ENCODE data around the gene ATP9B.
"Not testable (repeated sequence)": the region's sequence is repeated elsewhere in the genome, so short reads cannot be mapped to it uniquely, and the experiment has no call there.

ATP9B gene

DNA sequence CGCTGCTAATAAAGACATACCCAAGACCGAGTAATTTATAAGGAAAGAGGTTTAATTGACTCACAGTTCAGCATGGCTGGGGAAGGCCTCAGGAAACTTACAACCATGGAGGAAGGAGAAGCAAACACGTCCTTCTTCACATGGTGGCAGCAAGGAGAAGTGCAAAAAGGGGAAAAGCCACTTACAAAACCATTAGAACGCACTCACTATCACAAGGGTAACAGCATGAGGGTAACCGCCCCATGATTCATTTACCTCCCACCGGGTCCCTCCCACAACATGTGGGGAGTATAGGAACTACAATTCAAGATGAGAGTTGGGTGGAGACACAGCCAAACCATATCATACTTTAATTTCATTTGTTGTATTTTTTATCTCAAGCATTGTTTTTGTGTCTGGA is 67.5 kb downstream of the ATP9B start:
- H3K9ac ChIP-seq (ENCODE audit: low read length), result no peak overlapping the region
- H3K27me3 ChIP-seq (replicated peaks; ENCODE audit: control insufficient read depth, insufficient read depth, low read length), result no peaks in the 10 kb centered on the region
- DNase-seq (ENCODE audit: low read depth), result no peak
- peaks cover 19% of the 10 kb centered on the region for H3K36me3 ChIP-seq (ENCODE audit: control insufficient read depth, insufficient read depth, low read length, severe bottlenecking)
- H3K9me3 ChIP-seq (ENCODE audit: control insufficient read depth, low read length), result no peaks in the 10 kb centered on the region
- no peaks in the 10 kb centered on the region for H3K4me1 ChIP-seq (ENCODE audit: control insufficient read depth, insufficient read depth, low read length)
- no peak overlapping the region for H3K4me3 ChIP-seq (ENCODE audit: low read length)

DNA sequence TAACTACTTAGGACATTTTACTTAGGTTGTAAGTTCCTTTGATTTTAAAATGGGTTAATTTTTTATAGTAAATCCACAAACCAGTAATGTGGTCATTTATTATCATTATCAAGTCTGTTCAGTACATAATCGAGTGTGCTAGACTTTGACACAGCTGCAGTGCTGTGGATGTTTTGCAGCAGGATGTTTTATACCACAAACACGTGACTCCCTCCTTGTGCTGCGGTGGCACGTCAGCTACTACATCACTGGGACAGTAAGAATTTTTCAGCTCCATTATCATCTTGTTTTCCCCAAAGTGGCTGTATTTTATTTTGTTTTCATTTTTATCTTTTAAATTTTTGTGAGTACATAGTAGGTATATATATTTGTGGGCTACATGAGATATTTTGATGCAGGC is 70.0 kb downstream of the ATP9B start:
- Histone ChIP-seq H3K9ac (ENCODE audit: low read length) (no peak overlapping the region), H3K4me3 (ENCODE audit: low read length) (no peak overlapping the region), H3K36me3 (ENCODE audit: control insufficient read depth, insufficient read depth, low read length, severe bottlenecking) (peaks cover 14% of the 10 kb centered on the region), H3K9me3 (ENCODE audit: control insufficient read depth, low read length) (no peaks in the 10 kb centered on the region), H3K4me1 (ENCODE audit: control insufficient read depth, insufficient read depth, low read length) (no peaks in the 10 kb centered on the region), H3K27me3 (replicated peaks; ENCODE audit: control insufficient read depth, insufficient read depth, low read length) (no peaks in the 10 kb centered on the region)
- DNase-seq (ENCODE audit: low read depth), result no peak

DNA sequence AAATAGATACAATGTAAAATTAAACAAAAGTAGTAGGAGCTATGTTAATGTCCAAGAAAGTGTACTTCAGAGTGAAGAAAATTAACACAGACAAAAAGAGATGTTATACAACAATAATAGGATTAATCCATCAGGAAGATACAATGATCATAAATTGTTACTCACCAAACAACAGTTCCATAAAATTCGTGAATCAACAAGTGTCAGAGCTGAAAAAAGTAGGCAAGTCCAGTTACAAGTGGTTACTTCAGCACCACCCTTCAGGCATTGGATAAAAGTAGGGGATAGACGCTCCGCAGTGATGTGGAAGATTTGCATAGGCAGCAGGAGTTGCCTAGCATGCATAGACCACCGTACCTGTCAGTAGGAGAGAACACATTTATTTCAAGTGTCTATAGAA is 77.8 kb downstream of the ATP9B start:
- H3K9ac ChIP-seq (ENCODE audit: low read length), result no peak overlapping the region
- peaks cover 13% of the 10 kb centered on the region for H3K36me3 ChIP-seq (ENCODE audit: control insufficient read depth, insufficient read depth, low read length, severe bottlenecking)
- no peaks in the 10 kb centered on the region for H3K27me3 ChIP-seq (replicated peaks; ENCODE audit: control insufficient read depth, insufficient read depth, low read length)
- H3K4me3 ChIP-seq (ENCODE audit: low read length), result no peak overlapping the region
- H3K9me3 ChIP-seq (ENCODE audit: control insufficient read depth, low read length), result no peaks in the 10 kb centered on the region
- no peak for DNase-seq (ENCODE audit: low read depth)
- no peaks in the 10 kb centered on the region for H3K4me1 ChIP-seq (ENCODE audit: control insufficient read depth, insufficient read depth, low read length)

DNA sequence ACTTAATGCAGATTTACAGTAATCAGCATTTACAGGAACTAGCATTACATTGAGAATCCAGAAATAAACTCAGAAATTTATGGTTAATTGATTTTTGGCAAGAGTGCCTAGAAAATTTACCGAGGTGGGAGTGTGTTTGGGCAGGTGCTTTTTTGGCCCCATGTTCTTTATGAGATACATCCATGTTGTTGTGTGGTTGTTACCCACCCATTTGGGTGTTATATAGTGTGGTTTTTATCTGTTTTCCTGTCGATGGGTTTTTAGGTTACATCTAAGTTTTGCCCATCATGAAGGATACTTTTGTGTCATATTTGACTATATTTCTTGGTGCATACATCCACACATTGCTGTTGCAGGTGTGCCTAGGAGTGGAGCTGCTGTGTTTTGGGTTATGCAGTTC is 82.0 kb downstream of the ATP9B start:
- H3K4me1 ChIP-seq (ENCODE audit: control insufficient read depth, insufficient read depth, low read length), result peaks cover 2% of the 10 kb centered on the region
- DNase-seq (ENCODE audit: low read depth), result no peak

DNA sequence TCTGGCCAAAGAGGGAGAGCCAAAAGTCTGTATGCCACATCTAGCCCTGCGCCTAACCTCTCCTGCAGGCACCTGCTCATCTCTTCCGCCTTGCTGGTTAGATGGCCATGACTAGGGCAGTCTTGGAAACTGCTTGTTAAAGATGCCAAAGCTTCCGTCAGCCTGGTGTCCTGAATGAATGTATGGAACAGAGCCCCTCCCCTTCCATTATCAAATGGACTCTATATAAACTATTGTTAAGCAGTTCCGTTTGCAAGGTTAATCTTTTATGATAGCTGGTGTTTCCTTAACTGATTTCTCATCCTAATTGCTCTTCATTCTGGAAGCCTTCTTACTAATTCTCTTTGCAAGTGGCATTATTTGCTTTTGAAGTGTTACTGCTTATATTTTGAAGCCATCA is 87.1 kb downstream of the ATP9B start:
- Histone ChIP-seq H3K4me3 (ENCODE audit: low read length) (no peak overlapping the region), H3K4me1 (ENCODE audit: control insufficient read depth, insufficient read depth, low read length) (peaks cover 11% of the 10 kb centered on the region), H3K36me3 (ENCODE audit: control insufficient read depth, insufficient read depth, low read length, severe bottlenecking) (peaks cover 10% of the 10 kb centered on the region), H3K27me3 (replicated peaks; ENCODE audit: control insufficient read depth, insufficient read depth, low read length) (no peaks in the 10 kb centered on the region), H3K9me3 (ENCODE audit: control insufficient read depth, low read length) (no peaks in the 10 kb centered on the region), H3K9ac (ENCODE audit: low read length) (no peak overlapping the region)
- no peak for DNase-seq (ENCODE audit: low read depth)

More for the DNA sequence above, 82.0 kb downstream of the ATP9B start:
- Histone ChIP-seq H3K4me3 (ENCODE audit: low read length) (no peak overlapping the region), H3K9ac (ENCODE audit: low read length) (no peak overlapping the region), H3K9me3 (ENCODE audit: control insufficient read depth, low read length) (no peaks in the 10 kb centered on the region), H3K27me3 (replicated peaks; ENCODE audit: control insufficient read depth, insufficient read depth, low read length) (no peaks in the 10 kb centered on the region), H3K36me3 (ENCODE audit: control insufficient read depth, insufficient read depth, low read length, severe bottlenecking) (peaks cover 9% of the 10 kb centered on the region)

DNA sequence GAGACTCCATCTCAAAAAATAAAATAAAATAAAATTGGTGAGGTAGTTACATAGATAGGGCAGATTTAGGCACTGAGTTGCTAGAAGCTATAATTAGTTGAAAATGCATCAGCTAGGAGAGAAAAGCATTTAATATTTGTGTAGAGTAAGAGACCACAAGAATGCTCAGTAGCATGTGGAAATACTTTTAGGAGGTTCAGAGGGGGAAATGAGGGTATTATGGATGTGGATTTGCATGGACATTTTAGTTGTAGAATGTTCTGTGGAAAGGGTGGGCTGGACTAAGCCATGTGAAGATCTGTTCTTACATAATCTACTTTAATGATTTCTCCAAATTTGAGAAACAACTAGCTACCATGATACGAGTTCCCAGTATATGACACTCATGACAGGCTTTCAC is 95.5 kb downstream of the ATP9B start:
- peaks cover 29% of the 10 kb centered on the region for H3K36me3 ChIP-seq (ENCODE audit: control insufficient read depth, insufficient read depth, low read length, severe bottlenecking)
- no peaks in the 10 kb centered on the region for H3K27me3 ChIP-seq (replicated peaks; ENCODE audit: control insufficient read depth, insufficient read depth, low read length)
- no peaks in the 10 kb centered on the region for H3K4me1 ChIP-seq (ENCODE audit: control insufficient read depth, insufficient read depth, low read length)
- no peaks in the 10 kb centered on the region for H3K9me3 ChIP-seq (ENCODE audit: control insufficient read depth, low read length)
- no peak for DNase-seq (ENCODE audit: low read depth)
- H3K4me3 ChIP-seq (ENCODE audit: low read length), result no peak overlapping the region
- no peak overlapping the region for H3K9ac ChIP-seq (ENCODE audit: low read length)

DNA sequence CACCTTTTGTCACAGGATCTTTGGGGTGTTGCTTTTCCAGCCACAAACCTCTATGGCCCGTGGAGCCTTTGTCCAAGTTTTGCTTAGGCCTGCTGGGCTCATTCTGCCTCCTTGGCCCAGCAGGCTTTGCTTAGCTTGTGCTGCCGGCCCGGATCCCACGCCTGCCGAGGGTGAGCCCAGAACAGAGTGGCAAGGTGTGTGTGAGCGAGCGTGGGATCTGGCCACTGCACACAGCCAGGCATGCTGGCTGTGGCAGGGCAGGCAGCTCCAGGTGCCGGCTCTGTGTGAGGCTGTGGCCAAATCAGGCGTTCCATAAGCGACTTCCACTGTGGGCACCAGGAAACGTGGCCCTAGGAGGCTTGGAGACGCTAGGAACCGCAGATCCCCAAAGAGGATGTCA is 97.5 kb downstream of the ATP9B start:
- no peaks in the 10 kb centered on the region for H3K9me3 ChIP-seq (ENCODE audit: control insufficient read depth, low read length)
- no peak overlapping the region for H3K4me3 ChIP-seq (ENCODE audit: low read length)
- H3K36me3 ChIP-seq (ENCODE audit: control insufficient read depth, insufficient read depth, low read length, severe bottlenecking), result peaks cover 24% of the 10 kb centered on the region
- H3K4me1 ChIP-seq (ENCODE audit: control insufficient read depth, insufficient read depth, low read length), result peaks cover 4% of the 10 kb centered on the region
- H3K9ac ChIP-seq (ENCODE audit: low read length), result no peak overlapping the region
- DNase-seq (ENCODE audit: low read depth), result no peak
- no peaks in the 10 kb centered on the region for H3K27me3 ChIP-seq (replicated peaks; ENCODE audit: control insufficient read depth, insufficient read depth, low read length)

DNA sequence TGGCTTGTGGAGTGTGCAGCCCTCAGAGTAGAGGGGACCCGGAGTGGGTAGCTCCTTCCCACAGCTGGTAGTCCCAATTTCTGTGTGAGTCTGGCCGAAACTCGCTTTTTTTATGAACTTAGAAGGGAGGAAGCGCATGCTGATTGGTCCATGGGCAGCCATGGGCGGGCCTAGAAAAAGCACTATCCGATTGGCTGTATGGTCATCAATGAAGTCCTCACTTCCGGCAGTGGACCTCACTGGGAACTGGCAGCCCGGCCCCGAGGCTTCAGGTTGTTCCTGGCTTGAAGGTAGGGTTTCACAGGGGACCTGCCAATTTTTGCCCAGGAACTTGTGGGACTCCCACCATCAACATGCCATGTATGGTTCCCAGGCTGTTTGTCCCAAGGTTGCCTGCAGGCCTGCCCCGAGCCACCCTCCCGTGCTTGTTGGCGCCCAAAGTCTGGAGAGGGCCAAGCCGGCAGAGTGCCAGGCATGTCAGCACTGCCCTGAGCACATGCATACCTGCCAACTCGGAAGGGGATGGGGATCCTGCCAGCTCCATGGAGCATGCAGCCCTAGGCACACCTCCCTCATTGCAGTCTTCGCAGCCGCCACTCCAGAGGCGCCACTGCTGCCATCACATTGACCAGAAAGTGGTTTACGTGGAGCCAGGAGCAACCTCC is 98.5 kb downstream of the ATP9B start:
- no peak overlapping the region for H3K4me3 ChIP-seq (ENCODE audit: low read length)
- no peaks in the 10 kb centered on the region for H3K9me3 ChIP-seq (ENCODE audit: control insufficient read depth, low read length)
- no peak for DNase-seq (ENCODE audit: low read depth)
- no peak overlapping the region for H3K9ac ChIP-seq (ENCODE audit: low read length)
- no peaks in the 10 kb centered on the region for H3K27me3 ChIP-seq (replicated peaks; ENCODE audit: control insufficient read depth, insufficient read depth, low read length)
- peaks cover 20% of the 10 kb centered on the region for H3K36me3 ChIP-seq (ENCODE audit: control insufficient read depth, insufficient read depth, low read length, severe bottlenecking)
- peaks cover 4% of the 10 kb centered on the region for H3K4me1 ChIP-seq (ENCODE audit: control insufficient read depth, insufficient read depth, low read length)

DNA sequence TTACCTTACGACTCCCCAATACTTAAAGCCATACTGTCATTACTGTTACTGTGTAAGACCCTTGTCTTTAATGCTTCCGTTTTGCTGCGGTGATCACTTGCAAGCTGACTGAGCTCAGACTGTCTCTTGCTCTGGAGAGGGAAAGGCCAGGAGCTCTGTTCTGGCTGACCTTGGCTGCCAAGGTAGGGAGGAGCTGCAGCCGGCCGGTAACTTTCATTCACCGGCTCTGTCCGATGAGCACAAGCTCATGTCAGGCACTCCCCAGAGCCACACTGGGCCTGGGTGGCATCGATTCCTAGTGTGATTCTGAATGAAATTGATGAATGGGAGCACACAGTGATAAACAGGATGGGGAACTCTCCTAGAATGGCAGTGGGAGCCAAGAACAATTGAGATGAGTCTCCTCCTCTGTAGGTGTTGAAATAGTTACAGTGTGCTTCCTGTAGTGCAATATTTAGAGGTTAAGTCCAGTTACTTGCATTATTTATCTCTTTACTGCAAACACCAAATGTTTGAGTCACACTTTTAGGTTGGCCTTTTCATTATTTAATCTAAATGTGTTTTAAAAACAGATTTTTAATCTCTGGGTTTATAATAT is 100.9 kb downstream of the ATP9B start:
- H3K27me3 ChIP-seq (replicated peaks; ENCODE audit: control insufficient read depth, insufficient read depth, low read length), result no peaks in the 10 kb centered on the region
- peaks cover 4% of the 10 kb centered on the region for H3K4me1 ChIP-seq (ENCODE audit: control insufficient read depth, insufficient read depth, low read length)
- DNase-seq (ENCODE audit: low read depth), result no peak
- peaks cover 20% of the 10 kb centered on the region for H3K36me3 ChIP-seq (ENCODE audit: control insufficient read depth, insufficient read depth, low read length, severe bottlenecking)
- no peak overlapping the region for H3K9ac ChIP-seq (ENCODE audit: low read length)
- no peaks in the 10 kb centered on the region for H3K9me3 ChIP-seq (ENCODE audit: control insufficient read depth, low read length)
- H3K4me3 ChIP-seq (ENCODE audit: low read length), result no peak overlapping the region

DNA sequence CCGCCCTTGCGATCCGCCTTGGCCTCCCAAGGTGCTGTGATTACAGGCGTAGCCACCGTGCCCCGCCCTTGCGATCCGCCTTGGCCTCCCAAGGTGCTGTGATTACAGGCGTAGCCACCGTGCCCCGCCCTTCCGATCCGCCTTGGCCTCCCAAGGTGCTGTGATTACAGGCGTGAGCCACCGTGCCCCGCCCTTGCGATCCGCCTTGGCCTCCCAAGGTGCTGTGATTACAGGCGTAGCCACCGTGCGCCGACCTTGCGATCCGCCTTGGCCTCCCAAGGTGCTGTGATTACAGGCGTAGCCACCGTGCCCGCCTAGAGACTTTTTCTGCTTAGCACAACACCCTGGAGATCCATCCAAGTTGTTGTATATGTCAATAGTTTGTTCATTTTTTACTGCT is 103.1 kb downstream of the ATP9B start:
- not testable (repeated sequence) for H3K4me3 ChIP-seq (ENCODE audit: low read length); H3K9me3 ChIP-seq (ENCODE audit: control insufficient read depth, low read length); H3K9ac ChIP-seq (ENCODE audit: low read length); H3K4me1 ChIP-seq (ENCODE audit: control insufficient read depth, insufficient read depth, low read length); DNase-seq (ENCODE audit: low read depth); H3K27me3 ChIP-seq (replicated peaks; ENCODE audit: control insufficient read depth, insufficient read depth, low read length)
- H3K36me3 ChIP-seq (ENCODE audit: control insufficient read depth, insufficient read depth, low read length, severe bottlenecking), result peaks cover 11% of the 10 kb centered on the region

DNA sequence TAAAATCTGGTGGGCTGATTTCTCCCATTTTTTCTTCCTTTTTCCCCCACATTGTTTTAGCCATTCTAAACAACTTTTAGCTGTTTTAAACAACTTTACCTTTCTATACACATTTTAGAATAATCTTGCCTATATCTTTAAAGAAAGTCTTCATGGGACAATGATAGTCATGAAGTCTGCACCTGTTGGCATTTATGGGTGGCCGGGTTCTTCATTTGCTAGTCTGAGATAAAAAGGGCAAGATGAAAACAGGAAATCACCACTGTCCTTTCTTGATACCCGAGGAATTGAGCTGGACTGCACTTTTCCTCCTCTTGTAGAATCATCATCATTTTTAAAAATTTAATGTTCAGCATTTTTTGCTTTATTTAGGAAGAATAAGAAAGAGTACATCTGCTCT is 104.5 kb downstream of the ATP9B start:
- no peak overlapping the region for H3K4me3 ChIP-seq (ENCODE audit: low read length)
- DNase-seq (ENCODE audit: low read depth), result no peak
- H3K36me3 ChIP-seq (ENCODE audit: control insufficient read depth, insufficient read depth, low read length, severe bottlenecking), result peaks cover 10% of the 10 kb centered on the region
- no peaks in the 10 kb centered on the region for H3K27me3 ChIP-seq (replicated peaks; ENCODE audit: control insufficient read depth, insufficient read depth, low read length)
- no peaks in the 10 kb centered on the region for H3K9me3 ChIP-seq (ENCODE audit: control insufficient read depth, low read length)
- H3K9ac ChIP-seq (ENCODE audit: low read length), result no peak overlapping the region
- H3K4me1 ChIP-seq (ENCODE audit: control insufficient read depth, insufficient read depth, low read length), result peaks cover 4% of the 10 kb centered on the region

DNA sequence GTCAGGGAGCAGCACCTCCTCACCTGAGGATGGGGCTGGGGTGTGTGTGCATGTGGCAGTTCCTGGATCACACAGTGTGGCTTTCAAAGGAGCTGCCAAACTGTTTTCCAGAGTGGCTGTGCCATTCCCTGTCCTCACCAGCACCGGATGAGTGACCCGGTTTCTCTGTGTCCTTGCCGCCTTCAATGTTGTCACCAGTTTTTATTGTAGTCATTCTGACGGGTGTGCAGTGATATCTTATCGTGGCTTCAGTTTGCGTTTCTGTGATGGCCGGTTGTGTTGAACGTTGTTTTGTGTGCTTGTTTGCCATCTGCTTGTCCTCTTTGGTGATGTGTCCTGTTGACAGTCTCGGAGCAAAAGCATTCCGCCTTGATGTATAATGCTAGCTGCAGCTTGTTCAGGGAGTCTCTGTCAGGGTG is 108.9 kb downstream of the ATP9B start:
- no peak overlapping the region for H3K4me3 ChIP-seq (ENCODE audit: low read length)
- H3K4me1 ChIP-seq (ENCODE audit: control insufficient read depth, insufficient read depth, low read length), result no peaks in the 10 kb centered on the region
- no peak for DNase-seq (ENCODE audit: low read depth)
- no peaks in the 10 kb centered on the region for H3K9me3 ChIP-seq (ENCODE audit: control insufficient read depth, low read length)
- no peak overlapping the region for H3K9ac ChIP-seq (ENCODE audit: low read length)
- peaks cover 10% of the 10 kb centered on the region for H3K36me3 ChIP-seq (ENCODE audit: control insufficient read depth, insufficient read depth, low read length, severe bottlenecking)
- H3K27me3 ChIP-seq (replicated peaks; ENCODE audit: control insufficient read depth, insufficient read depth, low read length), result no peaks in the 10 kb centered on the region

Measured in adipocyte (in vitro differentiated cells).